A673 (cell line): ENCODE measurements around the gene TAS2R40. TPM values are rescaled to one million over a fixed set of nuclear protein-coding genes. Genes with fewer than 3 reads are reported as not detected.
A peak's percentile ranks its signal among the peaks of the same experiment; 100 is the strongest.

Source experiments
- BruUV-seq: library from RNA; stranded (reverse); fragments of 400-500 nt; replicated peaks from 2 replicates; lab custom pipeline; 2021; lab: Mats Ljungman, UMichigan
- CTCF ChIA-PET: fragments of 300-600 bp; sonication (Branson Sonifier 250); formaldehyde crosslinking; loops from one replicate; lab custom pipeline; 2022; ENCODE audit warnings: antibody characterized with exemption; lab: Charles Lee
- POLR2A ChIA-PET: fragments of 300-600 bp; sonication (Branson Sonifier 250); formaldehyde crosslinking; loops from one replicate; lab custom pipeline; 2022; ENCODE audit warnings: antibody characterized with exemption; ENCODE audit not compliant: low non-redundant PET; lab: Charles Lee
- DNase-seq: peaks from one replicate; pipeline ENCODE4 v3.0.0-alpha.2; 2015; ENCODE audit warnings: low spot score
- H3K27ac ChIP-seq: fragments of 200-600 bp; sonication (generic); 2 replicates; pipeline ENCODE4 v1.5.1; 2016; ENCODE audit warnings: mixed run types, low read depth, mild to moderate bottlenecking, mixed read lengths, antibody characterized with exemption, low read length; ENCODE audit not compliant: poor library complexity, severe bottlenecking
- H3K27me3 ChIP-seq: fragments of 200-600 bp; sonication (generic); replicated peaks from 2 replicates; pipeline ENCODE4 v1.6.1; 2017; ENCODE audit warnings: mixed run types, low read depth, mild to moderate bottlenecking, mixed read lengths, antibody characterized with exemption, low read length; ENCODE audit not compliant: insufficient read depth, poor library complexity
- H3K36me3 ChIP-seq: fragments of 200-600 bp; sonication (generic); 2 replicates; pipeline ENCODE4 v1.6.1; 2016; ENCODE audit warnings: mixed run types, mild to moderate bottlenecking, mixed read lengths, antibody characterized with exemption, low read length; ENCODE audit not compliant: insufficient read depth, poor library complexity, severe bottlenecking
- H3K4me1 ChIP-seq: fragments of 200-600 bp; sonication (generic); 2 replicates; pipeline ENCODE4 v1.6.1; 2017; ENCODE audit warnings: mixed run types, mild to moderate bottlenecking, mixed read lengths, antibody characterized with exemption, low read length; ENCODE audit not compliant: insufficient read depth, poor library complexity, severe bottlenecking
- H3K4me3 ChIP-seq: fragments of 200-600 bp; sonication (generic); 2 replicates; pipeline ENCODE4 v1.5.1; 2016; ENCODE audit warnings: low read depth, mixed run types, mild to moderate bottlenecking, mixed read lengths, low read length; ENCODE audit not compliant: poor library complexity, severe bottlenecking
- H3K9me3 ChIP-seq: fragments of 200-600 bp; sonication (generic); 2 replicates; pipeline ENCODE4 v1.6.1; 2016; ENCODE audit warnings: mixed run types, low read depth, mild to moderate bottlenecking, mixed read lengths, antibody characterized with exemption, low read length; ENCODE audit not compliant: poor library complexity, severe bottlenecking
- EZH2 ChIP-seq: fragments of 200-600 bp; sonication (generic); IDR thresholded peaks from 2 replicates; pipeline ENCODE4 v1.6.1; 2017; ENCODE audit warnings: borderline replicate concordance, low read depth, mild to moderate bottlenecking, mixed read lengths, antibody characterized with exemption, low read length; ENCODE audit not compliant: poor library complexity, severe bottlenecking
- intact Hi-C: fragments of 100-400 bp; cut with micrococcal nuclease; formaldehyde crosslinking; loops from one replicate; pipeline ENCODE4 v1.10.0; 2022; ENCODE audit not compliant: unreplicated experiment
- total RNA-seq: library from RNA; stranded (reverse); gene quantifications from 2 replicates; pipeline ENCODE4 v1.2.3, GENCODE V29; 2021
- TF ChIP-seq, protein P1 (sequence below): fragments of 300-800, 200-600 bp; sonication (generic); conservative IDR thresholded peaks from 2 replicates; pipeline ENCODE4 v1.5.1; 2017; ENCODE audit warnings: low read depth, mild to moderate bottlenecking, antibody characterized with exemption, low read length, moderate library complexity, mixed read lengths

Gene TAS2R40
- total RNA-seq, 1 experiment from 2014 or later: not detected

- TF ChIP-seq, protein P1, sequence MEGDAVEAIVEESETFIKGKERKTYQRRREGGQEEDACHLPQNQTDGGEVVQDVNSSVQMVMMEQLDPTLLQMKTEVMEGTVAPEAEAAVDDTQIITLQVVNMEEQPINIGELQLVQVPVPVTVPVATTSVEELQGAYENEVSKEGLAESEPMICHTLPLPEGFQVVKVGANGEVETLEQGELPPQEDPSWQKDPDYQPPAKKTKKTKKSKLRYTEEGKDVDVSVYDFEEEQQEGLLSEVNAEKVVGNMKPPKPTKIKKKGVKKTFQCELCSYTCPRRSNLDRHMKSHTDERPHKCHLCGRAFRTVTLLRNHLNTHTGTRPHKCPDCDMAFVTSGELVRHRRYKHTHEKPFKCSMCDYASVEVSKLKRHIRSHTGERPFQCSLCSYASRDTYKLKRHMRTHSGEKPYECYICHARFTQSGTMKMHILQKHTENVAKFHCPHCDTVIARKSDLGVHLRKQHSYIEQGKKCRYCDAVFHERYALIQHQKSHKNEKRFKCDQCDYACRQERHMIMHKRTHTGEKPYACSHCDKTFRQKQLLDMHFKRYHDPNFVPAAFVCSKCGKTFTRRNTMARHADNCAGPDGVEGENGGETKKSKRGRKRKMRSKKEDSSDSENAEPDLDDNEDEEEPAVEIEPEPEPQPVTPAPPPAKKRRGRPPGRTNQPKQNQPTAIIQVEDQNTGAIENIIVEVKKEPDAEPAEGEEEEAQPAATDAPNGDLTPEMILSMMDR: no peak
- no peak for TF ChIP-seq EZH2
- H3K4me1 ChIP-seq: peaks cover 6% of the 10 kb centered on the region
- H3K36me3 ChIP-seq: no peaks in the 10 kb centered on the region
- no TSS peak for BruUV-seq
- CTCF ChIA-PET: no interaction called here
- peak; percentile 20 for DNase-seq
- intact Hi-C loops: no loop called here
- H3K4me3 ChIP-seq: no peak overlapping the region
- no peaks in the 10 kb centered on the region for H3K9me3 ChIP-seq
- H3K27me3 ChIP-seq: no peaks in the 10 kb centered on the region
- H3K27ac ChIP-seq: no peak overlapping the region
- POLR2A ChIA-PET: interaction anchor here (0.5 kb wide), 1 partner anchor 29 kb away, joined by 3 read pairs; no protein-coding TSS in a partner anchor
Measured at GRCh38 chr7:143245123-143245522, 23.3 kb downstream of the TAS2R40 start.

DNA sequence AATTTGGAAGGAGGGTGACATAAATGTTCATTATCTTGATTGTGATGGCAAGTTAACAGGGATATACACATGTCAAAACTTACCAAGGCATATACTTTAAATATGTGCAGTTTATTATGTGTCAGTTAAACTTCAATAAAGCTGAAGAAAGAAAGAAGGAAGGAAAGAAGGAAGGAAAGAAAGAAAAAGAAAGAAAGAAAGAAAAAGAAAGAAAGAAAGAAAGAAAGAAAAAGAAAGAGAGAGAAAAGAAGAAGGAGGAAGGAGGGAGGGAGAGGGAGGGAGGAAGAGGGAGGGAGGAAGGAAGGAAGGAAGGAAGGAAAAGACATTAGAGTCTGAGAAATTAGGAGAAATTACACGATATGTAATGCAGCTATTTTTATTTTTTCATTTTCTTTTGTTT, 25.5 kb downstream of the TAS2R40 start:
- no TSS peak for BruUV-seq
- TF ChIP-seq EZH2: no peak
- TF ChIP-seq, protein P1: no peak
- H3K4me1 ChIP-seq: peaks cover 2% of the 10 kb centered on the region
- H3K4me3 ChIP-seq: no peak overlapping the region
- CTCF ChIA-PET: no interaction called here
- H3K36me3 ChIP-seq: no peaks in the 10 kb centered on the region
- POLR2A ChIA-PET: no interaction called here
- no peaks in the 10 kb centered on the region for H3K9me3 ChIP-seq
- no peak overlapping the region for H3K27ac ChIP-seq
- DNase-seq: no peak
- intact Hi-C loops: no loop called here
- H3K27me3 ChIP-seq: no peaks in the 10 kb centered on the region

DNA sequence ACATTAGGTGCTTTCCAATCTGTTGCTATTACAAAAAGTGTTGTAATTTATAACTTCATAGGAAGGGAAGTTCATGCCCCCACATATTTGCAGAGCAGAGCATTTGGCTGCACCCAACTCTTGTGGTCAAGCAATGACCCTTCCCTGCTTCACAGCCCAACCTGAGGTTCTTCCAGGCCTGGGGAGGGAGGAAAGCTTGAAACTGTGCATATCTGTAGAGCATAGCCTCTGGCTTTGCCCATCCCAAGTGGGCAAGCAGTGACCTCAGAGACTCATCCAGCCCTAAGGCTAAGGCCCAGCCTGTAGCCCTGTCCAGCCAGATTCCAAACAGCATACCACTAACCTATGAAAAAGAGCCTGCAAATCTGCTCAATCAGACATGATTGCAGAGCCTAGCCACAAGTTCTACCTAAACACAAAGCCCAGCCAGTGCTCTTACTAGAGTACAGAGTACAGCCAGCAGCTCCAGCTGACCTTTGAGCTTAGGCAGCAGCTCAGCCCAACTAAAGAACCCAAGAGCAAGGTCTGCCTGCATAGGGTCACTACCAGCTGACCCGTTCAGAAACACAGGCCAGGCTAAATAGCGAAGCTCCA, 27.0 kb downstream of the TAS2R40 start:
- no peak for TF ChIP-seq EZH2
- TF ChIP-seq, protein P1: no peak
- Histone ChIP-seq H3K9me3 (peaks cover 5% of the 10 kb centered on the region), H3K27ac (no peak overlapping the region), H3K4me3 (no peak overlapping the region), H3K27me3 (no peaks in the 10 kb centered on the region), H3K36me3 (no peaks in the 10 kb centered on the region), H3K4me1 (peaks cover 2% of the 10 kb centered on the region)
- ChIA-PET POLR2A (no interaction called here), CTCF (no interaction called here)
- intact Hi-C loops: no loop called here
- no TSS peak for BruUV-seq
- DNase-seq: no peak
